ENCODE measurements around the gene TNFRSF9.

TNFRSF9 gene

DNA sequence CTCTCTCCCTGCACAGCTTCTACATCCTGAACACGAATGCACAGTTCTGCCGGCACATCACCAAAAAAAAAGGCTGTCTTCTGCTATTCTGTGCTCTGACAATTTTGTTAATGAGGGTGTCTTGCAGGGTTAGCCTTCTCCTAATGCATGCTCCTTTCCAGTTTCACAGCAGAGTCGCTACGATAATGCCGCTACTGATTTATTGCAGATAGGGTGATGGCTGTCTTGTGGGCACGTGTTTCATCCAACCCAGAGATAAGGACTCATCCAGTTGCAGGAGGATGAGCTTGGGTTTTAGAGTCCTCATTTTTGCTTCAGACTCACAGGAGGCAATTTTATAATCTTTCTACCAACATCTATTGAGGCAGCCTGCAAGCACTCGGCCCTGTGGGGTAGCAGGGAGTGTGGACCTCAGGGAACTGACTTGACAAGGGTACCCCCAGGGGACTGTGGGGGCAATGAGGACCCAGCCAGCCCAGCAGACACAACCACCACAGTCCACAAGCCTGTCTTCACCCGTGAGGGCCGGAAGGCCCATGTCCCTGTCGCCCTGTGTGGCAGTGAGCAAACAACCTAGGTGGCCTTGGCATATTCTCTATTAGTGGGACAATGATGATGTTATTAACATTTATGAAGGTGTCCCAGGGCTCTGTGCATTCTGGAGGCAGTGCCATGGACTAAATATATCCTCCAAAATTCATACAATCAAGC, 72.4 kb downstream of the TNFRSF9 start:
- DNase-seq: no peak

DNA sequence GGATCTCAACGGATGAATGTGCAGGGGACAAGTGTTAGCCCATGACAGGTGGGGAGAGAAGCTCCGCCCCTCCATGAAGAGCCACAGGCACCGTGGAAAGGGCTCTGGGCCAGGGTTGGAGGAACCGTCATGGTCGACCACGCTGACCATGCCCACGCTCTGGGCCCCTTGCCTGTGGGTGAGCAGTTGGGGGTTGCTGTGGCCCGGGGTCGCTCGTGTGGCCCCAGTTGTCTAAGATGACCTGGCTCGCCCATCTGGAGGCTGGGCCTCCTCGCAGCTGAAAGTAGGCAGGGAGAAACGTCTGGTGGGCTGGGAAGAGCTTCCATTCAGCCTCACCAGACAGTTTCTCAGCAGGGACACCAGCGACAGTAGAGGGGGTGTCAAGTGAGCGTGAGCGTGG, 74.7 kb downstream of the TNFRSF9 start:
- no peak for DNase-seq

Measured in stimulated activated naive CD4-positive, alpha-beta T cell treated with Interleukin-2 at 50 U/mL for 16 hours (primary cell).